GM12874 (cell line): ENCODE measurements around the gene DPH3.

Experiments used
- TF ChIP-seq, protein P1 (sequence below): IDR thresholded peaks from 2 replicates; pipeline ENCODE4 v1.5.1; 2011; ENCODE audit warnings: low read depth, mild to moderate bottlenecking, control low read depth, low read length, moderate library complexity; ENCODE audit not compliant: insufficient read depth

Gene DPH3

DNA sequence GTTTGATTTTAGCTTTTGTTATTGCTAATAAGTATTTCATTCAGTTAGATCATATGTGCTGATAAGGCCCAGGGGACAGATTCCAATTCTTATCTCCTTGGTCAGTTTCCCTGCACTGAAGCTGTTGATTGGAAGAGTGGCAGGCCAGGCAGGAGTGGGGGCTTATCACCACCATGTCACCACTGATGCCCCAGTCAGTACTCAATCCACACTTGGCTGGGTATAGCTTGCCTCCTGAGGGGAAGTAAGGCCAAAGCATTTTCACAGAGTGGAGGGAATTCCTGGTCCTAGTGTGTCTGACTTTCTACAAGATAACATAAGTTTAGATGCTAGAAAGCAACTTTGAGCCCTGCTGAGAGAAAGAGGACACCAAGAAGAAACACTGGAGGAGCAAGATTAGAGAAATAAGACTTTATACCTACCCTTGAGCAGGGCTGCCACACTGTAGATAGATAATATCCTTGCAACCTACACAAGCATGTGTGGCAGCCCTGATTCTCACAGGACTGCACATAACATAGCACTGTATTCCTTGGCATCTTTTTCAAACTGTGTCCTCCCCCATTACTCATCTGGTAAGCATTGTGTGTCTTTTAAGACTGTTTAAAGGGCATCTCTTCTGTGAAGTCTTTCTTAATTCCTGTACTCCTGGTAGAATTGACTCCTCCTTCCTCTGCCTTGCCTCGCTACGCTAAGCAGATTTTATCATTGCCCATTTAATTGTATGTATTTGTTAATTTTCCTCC is 24.6 kb upstream of the DPH3 start:
- TF ChIP-seq, protein P1, sequence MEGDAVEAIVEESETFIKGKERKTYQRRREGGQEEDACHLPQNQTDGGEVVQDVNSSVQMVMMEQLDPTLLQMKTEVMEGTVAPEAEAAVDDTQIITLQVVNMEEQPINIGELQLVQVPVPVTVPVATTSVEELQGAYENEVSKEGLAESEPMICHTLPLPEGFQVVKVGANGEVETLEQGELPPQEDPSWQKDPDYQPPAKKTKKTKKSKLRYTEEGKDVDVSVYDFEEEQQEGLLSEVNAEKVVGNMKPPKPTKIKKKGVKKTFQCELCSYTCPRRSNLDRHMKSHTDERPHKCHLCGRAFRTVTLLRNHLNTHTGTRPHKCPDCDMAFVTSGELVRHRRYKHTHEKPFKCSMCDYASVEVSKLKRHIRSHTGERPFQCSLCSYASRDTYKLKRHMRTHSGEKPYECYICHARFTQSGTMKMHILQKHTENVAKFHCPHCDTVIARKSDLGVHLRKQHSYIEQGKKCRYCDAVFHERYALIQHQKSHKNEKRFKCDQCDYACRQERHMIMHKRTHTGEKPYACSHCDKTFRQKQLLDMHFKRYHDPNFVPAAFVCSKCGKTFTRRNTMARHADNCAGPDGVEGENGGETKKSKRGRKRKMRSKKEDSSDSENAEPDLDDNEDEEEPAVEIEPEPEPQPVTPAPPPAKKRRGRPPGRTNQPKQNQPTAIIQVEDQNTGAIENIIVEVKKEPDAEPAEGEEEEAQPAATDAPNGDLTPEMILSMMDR = no peak

DNA sequence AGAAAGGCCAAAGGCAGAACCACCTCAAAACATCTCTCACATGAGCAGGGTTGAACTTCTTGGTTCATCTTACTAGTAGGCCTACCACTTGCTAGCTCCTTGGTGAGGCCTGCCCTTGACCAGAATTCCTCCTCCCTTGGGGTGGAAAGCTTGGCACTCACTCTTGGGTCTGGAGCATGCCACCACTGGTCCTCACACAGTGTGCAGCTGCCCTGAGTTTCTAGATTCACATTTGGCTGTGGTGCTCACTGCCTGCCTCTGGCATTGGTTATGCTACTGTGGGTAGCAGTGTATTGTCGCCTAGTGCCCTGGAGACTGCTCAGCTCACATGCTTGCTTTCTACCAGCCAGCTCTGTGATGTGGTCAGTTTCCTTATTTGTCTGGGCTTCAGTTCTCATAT is 23.9 kb upstream of the DPH3 start:
- TF ChIP-seq, protein P1 = no peak

DNA sequence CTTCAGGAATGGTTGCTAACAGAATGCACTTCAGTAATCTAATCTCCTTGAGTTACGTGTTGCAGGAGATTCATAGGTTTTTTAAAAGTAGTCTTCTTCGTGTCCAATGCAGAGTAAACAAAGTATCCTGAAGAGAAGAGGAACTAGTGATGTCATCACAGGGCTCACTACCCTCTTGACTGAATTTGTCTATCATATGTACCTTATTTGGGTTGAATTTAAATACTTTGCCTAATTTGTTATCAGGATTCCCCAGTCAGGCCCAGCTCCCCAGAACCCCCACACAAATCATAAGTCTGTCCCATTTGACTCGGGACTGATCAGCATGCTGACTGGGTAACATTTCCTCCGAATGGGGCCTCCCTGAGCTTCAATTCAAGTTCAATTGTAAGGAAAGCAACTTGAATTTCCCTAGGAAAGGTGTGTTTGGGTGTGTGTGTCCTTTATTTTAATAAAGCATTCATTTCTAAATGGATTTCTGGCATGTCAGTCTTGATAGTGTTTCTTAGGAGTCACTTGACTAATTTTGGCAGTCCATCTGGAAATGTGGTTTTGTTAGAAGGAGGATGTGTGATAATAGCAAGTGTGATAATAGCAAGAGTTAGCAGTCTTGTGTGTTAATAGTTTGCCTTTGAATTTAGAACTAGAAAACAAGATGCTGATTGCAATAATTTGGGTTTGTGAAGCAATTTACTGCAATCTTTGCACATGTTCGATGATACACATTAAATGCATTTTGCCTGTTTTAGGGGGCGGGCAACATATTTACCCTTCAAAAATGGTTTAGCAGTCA is 22.2 kb upstream of the DPH3 start:
- TF ChIP-seq, protein P1 = no peak

DNA sequence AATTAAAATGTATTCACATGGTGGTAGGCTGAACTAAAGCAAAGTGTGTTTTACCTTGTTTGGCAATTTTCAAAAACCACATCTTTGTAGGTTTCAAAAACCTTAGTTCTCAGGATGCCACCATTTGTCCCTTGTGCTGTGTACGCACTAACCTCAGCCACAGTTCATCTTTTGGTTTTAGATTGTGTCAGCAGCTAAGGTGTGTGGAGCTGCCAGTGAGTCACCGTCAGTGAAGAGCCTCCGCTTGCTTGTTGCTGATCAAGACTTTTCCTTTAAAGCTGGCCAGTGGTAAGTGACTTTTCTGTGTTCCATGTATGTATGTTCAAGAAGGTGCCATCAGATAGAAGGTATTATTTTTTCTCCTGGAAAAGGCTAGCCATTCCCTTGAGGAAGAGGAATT is 21.4 kb upstream of the DPH3 start:
- TF ChIP-seq, protein P1 = no peak

DNA sequence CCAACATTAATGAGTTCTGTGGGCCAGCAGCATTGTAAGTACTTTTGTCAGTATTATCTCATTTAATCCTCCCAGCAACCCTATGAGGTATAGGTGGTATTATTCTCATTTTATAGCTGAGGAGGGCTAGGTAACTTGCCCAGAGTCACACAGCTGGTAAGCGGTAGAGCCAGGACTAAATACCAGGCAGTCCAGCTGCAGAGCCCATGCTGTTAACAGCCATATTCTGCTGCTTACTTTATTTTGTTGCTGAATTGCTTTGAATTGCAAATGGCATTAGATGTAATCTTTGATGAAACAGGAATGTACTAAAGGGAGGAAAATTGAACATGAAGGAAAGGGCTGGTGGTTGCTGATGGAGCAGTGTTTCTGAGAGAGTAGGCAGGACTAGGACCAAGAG is 19.9 kb upstream of the DPH3 start:
- TF ChIP-seq, protein P1 = no peak

DNA sequence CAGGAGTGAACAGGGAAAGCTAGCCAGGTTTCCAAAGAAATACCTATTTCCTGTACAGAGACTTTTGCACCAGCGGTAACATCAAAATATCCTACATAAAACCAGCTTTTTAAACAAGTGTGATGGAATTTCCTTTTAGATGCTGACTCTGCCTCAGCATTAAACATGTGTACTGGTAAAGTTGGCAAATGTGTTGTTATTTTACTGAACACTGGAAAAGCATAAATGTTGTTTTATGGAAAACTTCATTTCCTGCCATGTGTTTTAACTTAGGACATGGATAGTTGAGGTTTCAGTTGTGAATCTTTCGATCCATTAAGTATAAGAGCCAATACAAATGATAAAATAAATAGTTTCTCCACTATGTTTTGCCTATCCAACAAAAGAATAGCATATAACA is 15.9 kb upstream of the DPH3 start:
- TF ChIP-seq, protein P1 = no peak

DNA sequence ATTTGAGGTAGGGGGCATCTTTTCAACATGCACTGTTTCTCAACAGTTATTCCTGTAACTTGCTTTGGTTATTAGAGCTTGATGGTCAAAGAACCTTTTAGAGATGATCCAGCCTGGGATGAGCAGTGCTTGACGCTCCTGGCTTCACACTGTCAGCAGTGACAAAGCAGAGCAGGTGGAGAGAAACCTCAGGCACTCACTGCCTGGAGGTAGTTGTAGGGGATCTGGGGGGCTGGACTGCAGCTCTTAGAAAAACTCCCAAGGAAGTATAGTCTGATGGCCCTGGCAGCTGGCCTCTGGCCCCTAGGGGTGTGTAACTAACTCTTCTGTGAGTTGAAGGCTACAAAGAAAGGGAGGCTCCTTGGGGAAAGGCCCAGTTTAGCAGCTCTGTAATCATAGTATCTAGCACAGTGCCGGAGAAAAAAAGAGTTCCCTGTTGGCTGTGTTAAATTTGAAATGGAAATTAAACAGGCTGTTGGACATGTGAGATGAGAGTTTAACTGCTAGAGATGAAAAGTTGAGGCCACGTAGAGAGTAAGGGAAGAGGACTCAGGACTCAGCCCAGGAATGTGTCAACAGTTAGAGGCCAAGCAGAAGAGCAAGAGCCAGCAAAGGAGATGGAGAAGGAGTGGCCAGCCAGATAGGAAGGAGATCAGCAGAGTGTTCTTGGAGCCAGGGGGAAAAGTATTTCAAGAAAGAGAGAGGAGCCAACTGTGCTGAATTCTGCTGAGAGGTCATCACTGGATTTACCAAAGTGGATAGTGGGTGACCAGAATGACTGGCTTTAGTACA is 14.5 kb upstream of the DPH3 start:
- TF ChIP-seq, protein P1 = no peak
